DMS114 treated with DMSO at 0.1 percent for 48 hours (cell line): ENCODE results near the gene PEAK1.
"Not testable (repeated sequence)": the region's sequence is repeated elsewhere in the genome, so short reads cannot be mapped to it uniquely, and the experiment has no call there.

Experiments
- DNase-seq: peaks from one replicate; lab custom pipeline; 2025; ENCODE audit not compliant: unreplicated experiment; lab: John Stamatoyannopoulos, UW

Gene PEAK1

DNA sequence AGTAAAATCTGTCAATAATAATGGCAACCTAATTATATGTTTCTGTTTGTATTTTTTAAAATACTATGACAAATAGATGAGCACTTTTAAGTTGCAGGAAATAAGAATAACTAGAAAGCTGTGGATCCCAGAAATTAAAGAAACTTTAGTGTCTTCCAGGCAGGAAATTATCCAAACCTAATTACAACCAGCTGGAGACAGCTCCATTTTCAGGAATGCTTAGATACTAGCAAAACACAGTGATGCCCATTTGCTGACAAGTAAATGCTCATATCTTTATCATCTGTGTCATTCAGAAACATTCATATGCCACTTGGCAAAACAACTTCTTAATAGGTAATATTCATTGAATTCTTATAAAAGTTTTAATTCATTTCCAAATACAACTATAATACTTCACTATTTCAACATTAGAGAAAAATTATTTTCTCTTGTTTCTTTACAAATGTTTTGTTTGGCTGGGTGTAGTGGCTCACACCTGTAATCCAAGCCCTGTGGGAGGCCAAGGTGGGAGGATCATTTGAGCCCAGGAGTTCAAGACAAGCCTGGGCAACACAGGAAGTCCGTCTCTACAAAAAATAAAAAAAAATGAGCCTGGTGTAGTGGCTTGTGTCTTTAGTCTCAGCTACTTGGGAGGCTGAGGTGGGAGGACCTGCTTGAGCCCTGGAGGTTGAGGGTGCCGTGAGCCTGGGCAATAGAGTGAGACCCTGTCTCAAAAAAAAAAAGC, 179.9 kb downstream of the PEAK1 start:
- no peak for DNase-seq

DNA sequence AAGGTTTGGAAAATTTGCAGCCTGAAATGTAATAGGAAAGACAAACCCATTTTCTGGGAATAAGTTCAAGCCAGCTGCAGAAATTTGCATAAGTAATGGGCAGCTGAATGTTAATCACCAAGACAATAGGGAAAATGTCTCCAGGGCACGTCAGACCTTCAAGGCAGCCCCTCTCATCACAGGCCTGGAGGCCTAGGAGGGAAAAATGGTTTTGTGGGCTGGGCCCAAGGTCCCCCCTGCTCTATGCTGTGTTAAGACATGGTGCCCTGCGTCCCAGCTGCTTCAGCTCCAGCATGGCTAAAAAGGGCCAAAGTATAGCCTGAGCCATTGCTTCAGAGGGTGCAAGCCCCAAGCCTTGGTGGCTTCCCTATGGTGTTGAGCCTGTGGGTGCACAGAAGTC, 184.3 kb downstream of the PEAK1 start:
- no peak for DNase-seq

DNA sequence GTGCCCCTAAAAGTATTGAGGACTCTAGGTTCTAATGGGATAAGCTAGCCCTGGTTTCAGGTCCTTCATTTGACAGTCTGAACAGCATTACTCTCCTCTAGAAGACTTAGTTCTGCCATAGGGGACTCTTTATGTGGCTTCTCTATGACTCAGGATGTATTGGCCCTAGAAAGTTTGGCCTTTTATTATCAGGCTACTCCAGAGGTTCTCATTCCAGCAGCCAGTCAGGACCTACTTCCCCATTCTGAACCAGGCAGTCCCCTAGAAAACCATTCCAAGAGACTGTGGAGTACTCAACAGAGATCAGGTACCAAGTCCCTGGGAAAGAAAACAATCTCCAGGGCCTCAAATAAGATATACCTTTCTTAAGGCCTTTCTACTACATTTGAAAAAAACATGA, 191.1 kb downstream of the PEAK1 start:
- DNase-seq, result no peak

DNA sequence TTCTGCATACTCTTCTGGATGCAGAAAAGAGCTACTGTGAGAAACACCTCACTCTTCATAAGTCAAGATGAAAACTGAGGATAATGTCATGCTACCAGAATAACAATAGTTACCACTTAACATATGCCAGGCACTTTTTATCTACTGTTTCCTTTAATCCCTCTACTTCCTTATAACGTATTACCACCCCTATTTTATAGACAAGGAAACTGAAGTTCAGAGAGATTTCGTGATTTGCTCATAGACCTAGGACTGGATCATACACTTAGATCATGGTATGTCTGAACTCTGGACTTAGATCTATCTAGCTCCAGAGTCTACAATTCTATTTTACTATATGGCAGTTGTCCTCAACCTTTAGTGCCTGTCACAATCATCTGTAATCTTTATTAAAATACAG, 193.3 kb downstream of the PEAK1 start:
- DNase-seq, result no peak

DNA sequence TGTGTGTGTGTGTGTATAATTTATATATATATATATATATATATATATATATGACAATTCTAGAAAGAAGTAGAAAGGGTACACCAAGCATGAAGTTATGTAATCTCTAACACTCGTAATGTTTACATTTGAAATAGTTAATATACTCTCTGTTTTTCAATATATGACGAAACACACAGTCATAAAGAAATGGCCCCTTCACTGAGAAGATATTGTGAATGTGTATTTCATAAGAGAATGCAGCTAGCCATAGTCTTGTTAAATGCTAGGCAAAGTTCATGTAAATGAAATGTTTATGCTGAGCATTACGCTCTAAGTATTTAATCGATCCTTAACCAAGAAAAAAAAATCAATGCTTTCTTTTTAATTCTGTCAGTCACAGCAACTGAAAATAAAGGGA, 194.3 kb downstream of the PEAK1 start:
- no peak for DNase-seq

DNA sequence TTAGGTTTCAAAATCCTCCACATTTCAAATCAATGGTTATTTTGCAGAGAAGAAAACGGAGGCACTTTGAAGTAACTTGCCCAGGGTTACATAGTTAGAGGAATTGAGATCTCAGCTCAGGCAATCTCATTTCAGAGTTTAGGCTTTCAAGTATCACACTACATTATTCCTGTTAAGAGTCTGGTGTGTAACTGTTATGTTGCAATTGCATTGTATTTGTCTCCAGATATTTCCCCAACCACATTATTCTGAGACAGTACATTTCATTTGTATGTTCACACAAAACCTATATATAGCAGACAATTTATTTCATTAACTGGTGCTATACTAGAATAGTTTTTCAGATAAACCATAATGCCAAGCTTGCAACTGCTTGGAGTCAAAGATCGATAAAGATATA, 194.8 kb downstream of the PEAK1 start:
- no peak for DNase-seq

DNA sequence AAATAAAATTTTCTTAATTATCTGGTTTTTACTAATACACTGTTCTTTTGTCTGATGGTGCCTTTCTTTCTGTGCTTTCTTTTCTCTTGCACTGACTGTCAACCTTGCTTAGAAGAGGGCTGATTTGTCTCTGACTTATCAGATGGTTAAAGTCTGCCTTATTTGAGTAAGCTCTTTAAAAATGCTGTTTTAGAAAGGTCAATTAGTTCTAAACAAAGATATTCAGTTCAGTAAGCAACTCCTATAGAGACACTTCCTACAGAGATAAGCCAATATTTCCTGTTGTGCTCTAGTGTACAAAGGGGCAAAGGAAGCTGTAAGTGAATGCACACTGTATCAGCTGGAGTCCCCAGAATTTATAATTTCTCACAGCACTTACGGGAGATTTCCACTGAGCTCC, 195.6 kb downstream of the PEAK1 start:
- DNase-seq, result no peak

DNA sequence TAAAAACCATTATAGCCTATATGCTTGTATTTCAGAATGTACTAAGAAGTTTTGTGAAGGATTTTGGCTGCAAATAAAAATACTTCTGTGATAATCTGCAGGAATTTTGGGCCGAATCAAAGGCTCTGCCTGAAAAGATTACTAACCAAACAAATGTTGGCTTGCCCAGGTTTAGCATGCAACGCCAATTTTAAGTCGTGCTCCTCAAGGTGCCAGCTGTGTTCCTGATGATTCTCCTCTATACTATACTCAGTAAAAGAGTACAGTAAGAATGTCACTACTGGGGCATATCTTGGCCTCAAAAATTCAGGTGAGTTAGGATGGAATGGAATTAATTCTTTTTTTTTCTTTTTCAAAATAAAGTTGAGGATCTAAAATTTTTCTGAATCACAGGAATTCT, 198.2 kb downstream of the PEAK1 start:
- no peak for DNase-seq

DNA sequence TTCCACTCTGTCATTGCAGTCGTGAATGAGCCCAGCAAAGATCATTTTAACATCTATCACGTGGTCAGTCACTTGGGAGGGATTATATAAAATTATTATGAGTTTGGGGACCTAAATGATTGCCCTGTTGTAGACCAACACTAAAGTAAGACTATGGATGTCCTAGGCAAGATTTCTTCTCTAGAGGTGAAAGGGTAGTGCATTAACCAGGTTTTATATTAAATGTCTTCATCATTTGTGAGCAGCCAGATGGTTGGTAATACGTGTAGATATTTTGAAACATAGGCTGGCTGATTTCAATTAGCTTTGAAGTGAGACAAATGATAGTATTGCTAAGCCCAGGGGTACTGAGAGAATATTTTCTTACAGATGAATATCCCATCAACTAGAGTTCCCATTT, 198.7 kb downstream of the PEAK1 start:
- DNase-seq, result no peak

DNA sequence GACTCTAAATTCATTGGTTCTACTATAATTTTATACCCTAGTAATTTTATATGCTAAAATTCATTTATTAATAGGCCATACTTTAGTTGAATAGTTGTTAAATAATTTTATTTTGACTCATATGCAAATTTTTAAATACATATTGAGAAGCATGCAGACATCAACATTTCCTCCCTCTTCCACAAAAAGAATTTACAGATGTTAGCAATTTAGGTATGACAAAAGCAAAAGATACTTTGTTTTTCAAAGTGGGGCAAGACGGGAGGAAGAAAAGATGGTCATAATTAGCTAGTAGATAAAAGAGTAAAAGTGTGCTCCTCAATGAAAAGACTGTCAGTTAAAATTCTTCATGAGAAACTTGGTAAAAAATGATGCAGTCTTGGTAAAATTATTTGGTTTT, 200.1 kb downstream of the PEAK1 start:
- DNase-seq, result no peak

DNA sequence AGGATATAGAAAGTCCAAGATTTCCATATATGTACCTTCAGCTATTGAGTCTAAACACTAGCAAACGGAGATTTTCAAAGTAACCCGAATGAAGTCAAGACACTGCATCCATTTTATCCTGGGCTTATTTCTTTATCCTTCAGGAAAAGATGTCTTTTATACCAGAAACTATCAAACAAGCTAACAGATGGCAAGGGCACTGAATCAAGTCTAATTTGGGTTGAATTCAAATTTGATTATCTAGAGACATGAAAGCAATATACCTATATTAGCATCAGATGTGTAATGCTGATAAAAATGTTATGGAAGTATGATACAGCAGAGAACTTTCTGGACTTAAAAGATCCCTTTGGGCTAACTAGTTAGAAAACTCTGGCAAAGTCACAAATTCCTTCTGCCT, 210.7 kb downstream of the PEAK1 start:
- DNase-seq, result no peak

DNA sequence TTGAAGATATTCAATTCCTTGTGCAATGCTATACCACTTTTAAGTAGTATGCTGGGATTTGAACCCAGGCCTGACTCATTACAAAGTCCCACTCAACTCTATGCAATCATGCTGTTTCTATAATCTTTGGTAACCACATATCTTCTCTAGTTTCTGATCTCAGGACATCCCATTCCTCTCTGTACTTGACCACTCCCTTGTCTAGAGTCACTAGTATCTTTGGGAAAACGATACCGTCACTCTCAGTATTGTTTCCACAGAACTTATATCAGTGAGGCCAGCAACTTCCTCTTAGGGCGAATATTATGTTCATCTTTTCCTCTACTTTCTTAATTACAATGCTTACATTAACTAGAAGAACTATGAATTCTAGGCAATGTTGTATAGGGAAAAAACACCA, 211.7 kb downstream of the PEAK1 start:
- no peak for DNase-seq

DNA sequence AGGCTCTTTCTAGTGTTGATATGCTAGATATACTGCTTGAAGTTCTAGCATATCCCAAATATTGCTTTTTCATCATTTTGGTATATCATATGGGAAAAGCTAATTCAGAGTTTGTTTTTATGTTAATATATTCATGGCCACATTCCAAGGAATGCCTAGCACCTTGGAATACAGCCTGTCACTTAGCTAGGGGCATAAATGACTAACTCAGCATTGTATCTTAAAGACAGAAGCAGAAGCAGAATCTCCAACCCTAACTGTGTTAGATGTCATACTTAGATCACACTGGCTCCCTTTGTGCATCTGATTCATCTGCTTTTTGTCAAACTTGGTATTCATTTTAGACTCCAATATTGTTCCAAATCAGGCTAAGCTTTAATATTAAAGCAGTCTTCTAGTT, 218.2 kb downstream of the PEAK1 start:
- no peak for DNase-seq

DNA sequence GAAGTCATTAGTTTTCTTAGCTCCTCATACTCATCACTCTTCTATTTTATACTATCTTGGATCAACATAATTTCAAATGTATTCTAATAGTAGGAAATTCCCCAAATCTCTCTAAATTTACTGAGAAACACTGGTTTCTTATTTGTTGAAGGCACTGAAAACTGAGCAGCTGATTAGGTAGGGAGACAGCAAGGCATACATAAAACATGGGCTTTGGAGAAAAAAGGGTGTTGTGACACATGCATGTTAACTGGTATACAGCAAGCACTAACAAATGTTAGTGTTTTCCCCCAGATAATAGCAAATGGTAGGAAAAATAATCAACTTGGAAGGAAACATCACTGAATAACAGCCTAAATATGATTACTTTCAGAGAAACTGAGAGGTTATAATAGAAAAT, 223.5 kb downstream of the PEAK1 start:
- DNase-seq, result no peak

DNA sequence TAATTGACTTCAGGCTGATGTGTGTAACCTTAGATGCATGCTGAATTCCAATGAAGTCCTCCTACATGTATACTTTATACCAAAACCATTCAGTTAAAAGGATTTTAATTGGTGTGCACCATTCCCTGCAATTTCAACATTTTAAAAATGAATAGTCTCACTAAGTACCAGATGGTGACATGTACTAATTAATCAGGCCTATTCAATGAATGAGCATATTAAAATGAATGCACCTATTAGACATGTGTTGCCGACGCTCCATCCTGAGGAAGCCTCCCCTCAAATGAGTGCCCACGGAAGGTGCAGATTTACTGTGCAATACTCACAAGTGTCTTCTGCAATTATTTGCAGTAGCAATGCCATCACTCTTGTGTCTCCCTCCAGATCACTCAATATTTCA, 224.3 kb downstream of the PEAK1 start:
- DNase-seq, result no peak

DNA sequence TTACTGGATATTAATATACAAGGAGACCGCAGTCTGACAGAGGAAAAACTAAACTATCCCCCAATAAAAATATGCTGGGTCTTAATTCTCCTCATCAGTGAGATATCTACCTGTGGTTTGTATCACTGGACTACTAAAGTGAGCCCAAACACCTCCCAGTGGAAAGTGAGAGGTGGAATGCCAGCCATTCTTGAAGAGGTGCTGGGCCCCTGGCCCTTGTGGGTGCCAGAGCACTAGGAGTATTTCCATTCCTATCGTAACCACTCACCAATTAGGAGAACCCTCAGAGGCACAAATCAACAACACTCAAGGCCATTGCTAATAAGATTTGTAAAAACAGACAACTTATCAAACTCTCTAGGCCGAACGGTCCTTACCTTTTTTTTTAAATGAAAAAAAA, 227.5 kb downstream of the PEAK1 start:
- DNase-seq, result no peak

DNA sequence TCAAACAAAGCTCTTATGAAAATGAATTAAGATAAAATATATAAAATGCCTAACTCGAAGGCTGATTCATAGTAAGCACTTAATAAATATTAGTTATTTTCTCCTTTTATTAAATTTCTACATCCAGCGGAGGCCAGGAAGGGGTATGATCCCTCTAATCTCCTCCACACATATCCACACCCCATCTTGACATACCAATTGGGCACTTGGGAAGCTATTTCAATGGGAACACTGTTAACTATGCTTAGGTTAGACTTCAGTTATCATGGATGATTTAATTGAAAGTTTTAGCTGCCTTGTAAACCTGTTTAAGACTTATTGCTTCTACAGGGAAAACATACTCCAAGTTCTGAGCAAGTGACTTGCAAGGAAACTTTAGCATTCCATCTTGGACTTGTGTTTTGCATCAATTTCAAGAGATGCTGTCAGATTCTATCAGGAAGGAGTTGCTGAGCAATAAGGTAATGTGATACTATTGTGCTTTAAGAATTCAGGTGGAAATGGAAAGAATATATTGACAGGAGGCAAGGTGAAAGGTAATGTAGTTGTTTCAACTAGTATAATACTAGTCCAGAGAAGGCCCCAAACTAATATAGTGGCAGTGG, 228.6 kb downstream of the PEAK1 start:
- no peak for DNase-seq

DNA sequence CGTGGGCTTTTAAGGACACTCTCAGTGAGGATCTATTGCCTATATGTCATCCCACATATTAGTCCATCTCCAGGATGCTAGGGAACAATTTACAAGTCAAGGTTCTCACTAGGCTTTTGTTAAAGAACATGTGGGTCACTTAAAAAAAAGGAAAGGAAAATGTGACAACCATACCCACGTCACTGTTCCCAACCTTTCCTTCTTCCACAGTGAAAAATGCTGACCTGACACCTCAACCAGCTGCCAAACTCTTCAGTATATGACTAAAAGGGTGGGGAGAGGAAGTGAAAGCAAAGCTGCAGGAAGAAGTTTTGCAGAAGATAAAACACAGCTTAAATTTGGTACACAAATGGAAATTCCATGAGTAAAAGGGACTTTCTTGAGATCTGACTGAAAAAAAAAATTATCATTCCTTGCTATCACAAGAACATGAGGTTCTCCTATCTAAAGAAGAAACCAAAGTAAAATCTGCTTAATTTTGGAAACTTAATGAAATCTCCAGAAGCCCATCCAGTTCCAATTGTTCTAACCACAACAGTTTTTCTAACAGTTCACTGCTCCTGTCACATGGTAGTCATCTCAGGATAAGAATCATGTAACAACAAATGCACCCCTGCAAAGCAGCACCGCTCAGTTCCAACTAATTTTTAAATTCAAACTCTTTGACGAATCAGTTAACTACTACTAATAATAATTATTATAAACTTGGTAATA, 232.0 kb downstream of the PEAK1 start:
- no peak for DNase-seq

DNA sequence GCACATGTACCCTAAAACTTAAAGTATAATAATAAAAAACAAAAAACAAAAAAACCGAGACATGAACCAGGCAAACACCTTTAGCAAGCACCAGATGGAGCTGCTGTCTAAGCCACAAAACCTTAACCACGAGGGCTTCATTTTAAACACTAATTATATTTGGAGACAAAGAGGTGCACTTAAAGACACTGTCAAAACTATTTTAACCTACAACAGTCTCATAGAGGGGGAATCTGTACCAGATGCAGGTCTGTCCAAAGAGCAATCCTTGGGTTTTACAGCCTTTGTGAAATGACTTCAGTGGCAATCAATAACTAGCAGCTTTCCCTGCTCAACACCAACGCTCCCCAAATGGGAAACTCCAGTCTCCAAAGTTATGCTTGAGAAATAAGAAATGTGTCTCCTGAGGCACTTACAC, 233.3 kb downstream of the PEAK1 start:
- DNase-seq, result no peak

DNA sequence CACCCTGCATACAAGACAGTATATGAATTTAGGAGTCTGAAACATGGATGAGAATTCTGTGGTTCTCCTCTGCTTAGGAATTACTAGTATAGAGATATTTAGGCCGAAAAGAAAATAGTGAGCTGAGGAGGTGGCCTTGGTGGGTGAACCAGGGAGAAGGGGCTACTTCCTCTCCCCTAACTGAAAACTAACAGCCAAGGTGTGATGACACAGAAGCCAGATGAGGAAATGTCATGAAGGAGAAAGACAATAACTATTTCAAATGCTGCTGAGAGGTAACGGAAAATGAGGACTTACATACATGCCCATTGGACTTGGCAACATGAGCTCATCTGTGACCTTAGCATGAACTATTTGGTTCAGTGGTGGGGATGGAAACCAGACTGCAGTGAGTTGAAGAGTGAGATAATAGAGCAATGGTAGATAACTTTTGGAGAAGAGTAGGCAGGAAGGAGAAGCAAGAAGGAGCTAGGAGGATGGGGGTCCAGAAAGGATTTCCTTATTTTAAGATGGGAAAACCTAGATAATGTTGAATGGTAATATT, 234.6 kb downstream of the PEAK1 start:
- DNase-seq, result no peak

DNA sequence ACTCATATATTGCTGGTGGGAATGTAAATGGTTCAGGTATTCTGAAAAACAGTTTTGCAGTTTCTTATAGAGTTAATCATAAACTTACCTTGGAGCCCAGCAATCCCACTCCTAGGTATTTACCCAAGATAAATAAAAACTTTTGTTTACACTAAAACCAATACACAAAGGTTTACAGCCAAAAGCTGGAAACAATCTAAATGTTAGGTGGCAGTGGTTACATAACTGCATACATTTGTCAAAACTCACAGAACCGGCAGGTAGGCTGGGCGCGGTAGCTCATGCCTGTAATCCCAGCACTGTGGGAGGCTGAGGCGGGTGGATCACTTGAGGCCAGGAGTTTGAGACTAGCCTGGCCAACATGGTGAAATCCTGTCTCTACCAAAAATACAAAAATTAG, 235.6 kb downstream of the PEAK1 start:
- not testable (repeated sequence) for DNase-seq

DNA sequence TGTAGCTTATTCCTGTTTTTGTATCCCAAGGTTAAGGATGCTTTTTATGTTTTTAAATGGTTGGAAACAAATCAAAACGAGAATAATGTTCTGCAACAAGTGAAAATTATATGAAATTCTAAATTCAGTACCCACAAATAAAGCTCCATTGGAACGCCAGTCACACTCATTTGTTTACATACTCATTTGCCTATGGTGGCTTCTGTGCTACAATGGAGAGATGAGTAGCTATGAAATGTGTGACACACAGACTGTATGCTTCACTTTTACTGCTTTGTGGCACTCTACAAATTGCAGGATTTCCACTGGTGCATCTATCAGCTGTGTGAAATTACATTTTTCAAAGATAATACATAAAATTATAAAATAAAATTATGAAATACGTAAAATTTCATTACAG, 236.8 kb downstream of the PEAK1 start:
- no peak for DNase-seq
